GM03348 (cell line): ENCODE measurements around the gene TUBGCP3.
"Not testable (repeated sequence)": the region's sequence is repeated elsewhere in the genome, so short reads cannot be mapped to it uniquely, and the experiment has no call there.

Source experiments
- DNase-seq: peaks from one replicate; pipeline ENCODE4 v3.0.0; 2012; ENCODE audit warnings: low spot score

TUBGCP3 gene

DNA sequence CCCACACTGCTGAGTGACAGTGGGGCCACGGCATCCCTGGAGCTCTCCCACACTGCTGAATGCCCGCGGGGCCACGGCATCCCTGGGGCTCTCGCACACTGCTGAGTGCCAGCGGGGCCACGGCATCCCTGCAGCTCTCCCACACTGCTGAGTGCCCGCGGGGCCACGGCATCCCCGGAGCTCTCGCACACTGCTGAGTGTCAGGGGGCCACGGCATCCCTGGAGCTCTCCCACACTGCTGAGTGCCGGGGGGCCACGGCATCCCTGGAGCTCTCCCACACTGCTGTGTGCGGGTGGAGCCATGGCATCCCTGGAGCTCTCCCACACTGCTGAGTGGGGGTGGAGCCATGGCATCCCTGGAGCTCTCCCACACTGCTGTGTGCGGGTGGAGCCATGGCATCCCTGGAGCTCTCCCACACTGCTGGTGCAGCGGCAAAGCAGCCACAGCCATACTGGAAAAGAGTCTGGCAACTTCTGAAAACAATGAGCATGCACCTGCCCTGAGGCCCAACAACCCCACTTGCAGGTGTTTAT, 8.6 kb downstream of the TUBGCP3 start:
- DNase-seq = no peak

DNA sequence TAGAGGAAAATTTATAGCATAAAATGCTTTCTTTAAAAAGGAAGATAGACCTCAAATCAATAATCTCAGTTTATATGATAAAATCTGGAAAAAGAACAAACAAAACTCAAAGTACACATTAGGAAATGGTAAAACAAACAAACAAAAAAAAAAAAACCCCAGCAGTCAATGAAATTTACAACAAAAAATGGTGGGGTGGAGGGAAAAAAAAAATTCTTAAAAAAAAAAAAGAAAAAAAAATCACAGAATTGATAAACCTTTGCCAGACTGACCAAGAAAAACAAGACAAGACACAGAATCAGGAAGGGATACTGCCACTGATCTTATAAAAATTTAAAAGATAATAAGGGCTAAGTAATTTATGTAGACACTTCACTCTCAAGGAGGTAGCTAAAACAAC, 11.2 kb downstream of the TUBGCP3 start:
- no peak for DNase-seq

DNA sequence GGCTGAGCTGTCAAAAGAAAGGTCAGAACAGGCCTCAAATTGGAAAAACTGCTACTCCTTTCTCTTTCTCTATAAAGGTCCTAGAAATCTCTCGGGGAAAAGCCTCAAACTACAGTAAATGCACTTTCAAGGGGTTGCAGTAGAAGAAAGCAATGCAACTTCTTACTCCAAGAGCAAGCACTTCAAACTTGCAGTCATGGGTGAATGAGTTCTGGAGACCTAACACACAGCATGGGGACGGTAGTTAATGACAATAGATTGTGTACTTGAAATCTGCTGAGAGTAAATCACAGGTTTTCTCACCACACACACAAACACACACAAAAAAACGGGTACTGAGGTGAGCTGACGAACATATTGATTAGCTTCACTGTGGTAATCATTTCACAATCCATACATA, 11.8 kb downstream of the TUBGCP3 start:
- DNase-seq = no peak

DNA sequence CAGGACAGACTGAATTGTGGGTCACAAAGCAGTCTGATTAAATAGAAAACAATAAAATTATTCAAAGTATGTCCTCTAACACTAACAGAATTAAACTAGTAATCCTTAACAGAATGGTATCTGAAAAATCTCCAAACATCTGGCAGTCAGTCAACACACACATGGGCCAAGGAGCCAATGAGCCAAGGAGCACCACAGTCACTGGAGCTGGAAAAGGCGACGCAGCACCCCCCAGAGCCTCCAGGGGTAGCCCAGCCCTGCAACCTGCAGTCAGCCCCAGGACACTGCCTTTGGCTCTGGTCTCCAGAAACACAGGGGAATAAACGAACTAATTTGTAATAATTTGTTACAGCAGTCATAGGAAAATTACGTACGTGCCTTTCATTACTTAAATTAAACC, 12.3 kb downstream of the TUBGCP3 start:
- peak; percentile 77 for DNase-seq

DNA sequence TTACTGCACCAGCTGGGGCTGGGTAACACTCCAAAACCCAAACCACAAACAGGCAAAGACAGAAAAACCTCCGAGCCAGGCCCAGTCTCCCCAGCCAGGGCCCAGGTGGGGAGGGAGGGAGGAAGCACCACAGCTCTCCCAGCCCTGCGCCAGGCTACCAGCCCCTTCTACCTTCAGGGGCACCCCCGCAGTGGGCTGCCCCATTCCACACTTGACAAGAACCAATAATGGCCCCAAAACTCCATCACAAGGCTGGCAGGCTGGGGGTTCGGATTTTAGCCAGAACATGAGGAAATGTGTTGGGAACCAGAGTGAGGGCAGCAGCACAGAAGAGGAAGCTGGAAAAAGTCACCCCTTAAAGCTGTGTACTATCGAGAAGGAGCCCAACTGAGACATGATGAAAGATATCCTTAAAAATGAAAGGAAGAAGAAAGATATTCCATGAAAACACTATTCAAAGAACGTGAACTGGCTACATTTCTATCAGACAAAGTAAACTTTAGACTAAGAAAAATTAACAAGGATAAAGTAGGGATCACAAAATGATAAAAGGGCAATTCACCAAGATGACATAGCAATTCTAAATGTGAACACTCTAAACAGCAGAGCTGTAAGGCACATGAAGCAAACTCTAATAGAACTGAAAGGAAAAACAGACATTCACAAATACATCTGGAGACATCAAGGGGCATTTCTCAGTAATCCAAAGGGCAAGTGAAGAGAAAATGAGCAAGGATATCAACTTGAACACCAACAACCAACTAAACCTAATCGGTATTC, 12.9 kb downstream of the TUBGCP3 start:
- peak; percentile 18 for DNase-seq

DNA sequence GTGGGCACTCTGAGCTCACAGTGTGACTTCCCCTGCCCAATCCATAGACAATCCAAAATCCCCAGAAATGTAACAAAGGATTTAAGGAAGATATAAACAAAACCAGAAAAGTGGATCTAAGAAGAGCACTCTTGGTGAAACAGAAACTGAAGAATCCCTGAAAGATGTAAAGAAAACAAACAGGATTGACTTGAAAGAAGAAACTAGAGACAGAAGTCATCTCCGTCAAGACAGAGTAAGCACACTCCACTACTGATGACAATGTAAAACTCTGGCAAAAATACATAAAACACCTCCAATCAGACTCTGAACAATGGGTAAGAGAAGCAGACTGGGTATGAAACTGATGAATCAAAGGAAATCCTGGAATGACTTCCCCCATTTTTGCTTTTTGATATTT, 13.5 kb downstream of the TUBGCP3 start:
- no peak for DNase-seq

DNA sequence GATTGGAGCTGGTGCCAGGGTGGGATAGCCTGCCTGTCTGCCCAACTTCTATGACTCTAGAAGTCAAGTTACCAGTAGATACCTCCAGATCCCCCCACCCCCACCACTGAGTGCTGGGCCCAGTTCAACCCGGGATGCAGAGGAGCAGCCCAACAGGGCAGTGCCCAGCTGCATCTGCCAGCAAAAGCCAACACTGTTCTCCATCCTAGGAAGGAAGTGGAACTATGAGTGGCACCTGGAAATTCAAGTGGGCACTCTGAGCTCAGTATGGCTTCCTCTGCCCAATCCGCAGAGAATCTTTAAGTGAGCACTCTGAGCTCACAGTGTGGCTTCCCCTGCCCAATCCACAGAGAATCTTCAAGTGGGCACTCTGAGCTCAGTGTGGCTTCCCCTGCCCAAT, 14.2 kb downstream of the TUBGCP3 start:
- DNase-seq = no peak

DNA sequence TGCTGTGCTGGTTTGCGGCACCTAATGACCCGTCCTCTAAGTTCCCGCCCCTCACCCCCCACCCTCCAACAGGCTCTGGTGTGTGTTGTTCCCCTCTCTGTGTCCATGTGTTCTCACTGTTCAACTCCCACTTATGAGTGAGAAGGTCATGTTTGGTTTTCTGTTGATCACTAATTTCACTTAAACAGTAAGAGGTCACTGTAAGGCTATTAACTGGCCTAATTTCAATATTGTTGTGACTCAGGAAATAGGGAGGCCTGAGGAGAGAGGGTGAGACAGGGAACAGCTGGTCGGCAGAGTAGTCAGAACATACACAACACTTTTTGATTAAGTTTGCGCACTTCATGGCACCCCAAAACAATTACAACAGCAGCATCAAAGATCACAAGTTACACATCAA, 15.6 kb downstream of the TUBGCP3 start:
- no peak for DNase-seq

DNA sequence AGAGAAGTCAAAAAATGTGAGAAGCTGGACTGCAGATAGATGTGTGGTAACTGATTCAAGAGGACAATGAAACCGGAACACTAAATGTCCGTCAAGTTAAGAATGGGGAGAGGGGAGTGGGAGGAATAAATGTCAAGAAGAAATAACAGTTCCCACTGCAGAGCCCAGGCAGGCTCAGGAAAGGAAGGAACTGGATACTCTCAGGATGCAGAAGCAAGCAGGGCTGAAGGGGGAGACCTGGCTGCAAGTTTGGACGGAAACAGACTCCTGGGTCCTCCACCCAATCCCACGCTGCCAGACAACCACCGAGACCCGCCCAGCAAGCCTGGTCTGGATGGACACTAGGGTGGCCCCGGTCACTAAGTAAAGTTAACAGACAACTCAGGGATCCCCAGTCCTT, 18.1 kb downstream of the TUBGCP3 start:
- no peak for DNase-seq

DNA sequence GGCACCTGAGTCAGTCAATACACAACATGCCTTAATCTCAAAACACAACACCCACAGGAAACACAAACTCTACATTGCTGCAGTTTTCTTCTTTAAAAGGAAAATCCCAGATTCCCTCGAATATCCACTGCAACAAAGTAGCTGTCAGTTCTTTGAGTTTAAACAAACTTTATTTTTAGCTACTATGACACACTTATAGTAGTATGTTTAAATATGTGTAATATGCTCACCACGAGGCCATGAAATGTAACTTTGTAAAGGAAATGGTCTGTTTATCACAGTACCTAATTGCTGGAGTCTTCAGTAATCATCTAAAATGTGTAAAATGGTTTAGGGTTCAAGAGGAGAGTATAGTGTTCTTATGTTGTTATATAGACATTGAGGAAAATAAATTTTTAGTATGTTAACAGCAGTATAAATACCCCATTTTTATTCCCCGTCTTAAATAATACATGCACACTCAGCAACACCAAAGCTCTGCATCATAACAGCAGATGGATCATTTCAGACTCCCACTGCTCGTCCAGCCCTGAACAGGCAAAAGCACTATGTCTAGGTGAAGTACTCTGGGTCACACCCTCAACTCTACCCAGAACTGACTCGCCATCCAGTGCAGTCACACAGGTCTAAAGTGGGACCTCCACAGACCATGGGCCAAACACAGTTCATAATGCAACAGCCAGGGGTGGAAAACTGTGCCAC, 20.6 kb downstream of the TUBGCP3 start:
- DNase-seq = no peak

DNA sequence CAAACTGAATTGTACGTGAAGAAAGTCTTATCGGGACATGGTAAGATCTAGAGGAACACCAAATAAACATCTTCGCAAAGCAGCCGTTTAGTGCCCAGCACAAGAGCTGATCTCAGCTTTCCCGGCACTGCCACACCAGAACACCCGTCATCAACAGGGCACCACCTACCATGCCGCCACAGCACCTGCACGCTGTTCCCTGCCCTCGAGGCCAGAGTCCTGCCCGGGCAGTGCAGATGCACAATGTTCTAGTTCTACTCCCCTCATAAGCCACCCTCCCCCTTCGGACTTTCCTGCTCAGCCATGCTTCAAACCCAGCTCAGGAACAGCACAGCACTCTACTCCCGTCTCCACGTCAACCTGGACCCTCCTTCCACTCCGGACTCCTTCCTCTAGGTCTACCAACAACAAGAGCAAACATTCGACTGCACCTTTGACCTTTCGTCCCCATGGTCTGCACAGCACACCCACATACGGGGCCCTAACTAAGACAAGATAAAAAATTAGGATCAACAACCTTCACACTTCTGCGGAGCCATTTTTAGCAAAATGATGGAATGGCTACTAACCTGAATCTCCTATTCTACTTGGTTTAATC, 25.1 kb downstream of the TUBGCP3 start:
- DNase-seq = no peak

DNA sequence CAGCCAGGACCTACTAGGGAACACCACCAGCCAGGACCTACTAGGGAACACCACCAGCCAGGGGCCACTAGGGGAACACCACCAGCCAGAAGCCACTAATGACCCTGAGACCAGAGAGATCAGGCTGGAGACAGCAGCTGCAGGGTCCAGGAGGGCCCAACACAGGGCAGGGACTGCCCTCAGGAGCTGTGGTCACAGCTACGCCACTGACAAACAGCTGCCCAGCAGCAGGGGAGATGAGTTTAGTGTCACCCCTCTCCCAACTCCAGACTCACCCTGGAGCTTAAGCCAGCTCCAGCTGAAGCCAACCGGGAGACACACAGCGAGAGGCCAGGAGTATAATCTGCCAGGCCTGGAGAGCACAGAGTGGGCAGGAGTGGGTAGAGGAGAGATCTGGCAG, 25.7 kb downstream of the TUBGCP3 start:
- no peak for DNase-seq

DNA sequence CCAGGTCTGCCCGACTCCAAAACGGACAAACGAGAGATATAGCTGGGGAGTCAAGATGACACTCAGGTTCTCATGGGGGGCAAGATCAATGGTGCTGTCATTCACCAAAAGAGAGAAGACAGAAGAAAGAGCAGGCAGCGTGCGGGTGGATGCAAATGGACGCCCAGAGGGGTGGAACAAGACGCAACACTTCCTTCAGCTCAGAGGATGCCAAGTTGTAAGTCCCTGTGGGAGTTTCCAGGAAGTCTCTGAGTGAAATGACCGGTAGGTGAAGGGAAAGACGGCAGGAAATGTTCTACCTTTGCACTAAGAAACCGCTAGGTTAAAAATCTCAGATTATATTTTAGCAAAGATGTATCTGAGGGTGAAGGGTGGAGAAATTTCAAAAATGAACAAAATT, 26.5 kb downstream of the TUBGCP3 start:
- no peak for DNase-seq

DNA sequence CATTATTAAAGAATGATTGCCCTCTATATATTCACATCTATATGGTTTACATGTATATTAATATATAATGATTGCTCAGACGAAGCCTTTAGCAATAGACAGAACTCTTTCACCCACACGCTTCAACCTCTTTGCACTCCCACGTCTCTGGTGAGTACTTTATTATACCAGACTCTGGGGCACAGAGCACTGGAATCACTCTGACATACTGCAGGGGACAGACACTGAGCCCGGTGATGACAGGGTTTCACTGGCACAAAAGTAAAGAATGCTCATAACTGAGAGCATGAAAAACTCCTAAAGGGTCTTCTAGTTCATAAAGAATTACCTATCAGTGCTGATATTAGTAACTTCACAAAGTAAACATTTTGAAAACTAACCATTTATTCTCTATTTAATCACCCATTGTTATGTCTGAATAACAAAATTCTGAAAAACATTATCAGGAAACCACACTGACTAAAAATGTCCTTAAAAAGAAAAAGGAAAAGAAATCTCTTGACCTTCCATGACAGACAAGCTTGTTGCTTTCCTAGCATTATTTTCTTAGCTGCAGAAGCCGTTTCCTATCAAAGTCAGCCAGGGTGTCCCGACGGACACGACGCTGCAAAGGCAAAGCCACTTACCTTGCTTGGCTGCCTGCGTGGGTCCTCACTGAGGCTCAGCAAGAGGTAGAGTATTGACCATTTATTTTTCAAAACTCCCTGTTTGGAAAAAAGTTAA, 29.1 kb downstream of the TUBGCP3 start:
- no peak for DNase-seq

DNA sequence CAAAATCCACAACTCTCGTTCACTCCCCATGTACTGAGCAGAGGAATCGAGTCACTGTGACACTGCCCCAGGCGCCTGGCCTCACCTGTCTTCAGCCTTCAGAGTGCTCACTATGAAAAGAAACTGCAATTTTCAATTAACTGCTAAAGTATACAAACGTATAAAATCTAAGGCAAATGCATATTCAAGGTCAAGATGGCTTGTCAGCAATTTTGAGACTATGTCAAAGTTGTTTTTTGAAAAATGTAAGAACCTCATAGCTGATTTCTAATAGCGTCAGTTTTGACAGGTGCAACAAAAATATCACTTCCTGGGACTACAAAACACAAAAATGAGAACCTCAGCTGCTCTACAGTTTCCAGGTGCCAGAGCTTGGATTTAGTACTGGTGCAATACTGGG, 31.4 kb downstream of the TUBGCP3 start:
- DNase-seq = no peak

DNA sequence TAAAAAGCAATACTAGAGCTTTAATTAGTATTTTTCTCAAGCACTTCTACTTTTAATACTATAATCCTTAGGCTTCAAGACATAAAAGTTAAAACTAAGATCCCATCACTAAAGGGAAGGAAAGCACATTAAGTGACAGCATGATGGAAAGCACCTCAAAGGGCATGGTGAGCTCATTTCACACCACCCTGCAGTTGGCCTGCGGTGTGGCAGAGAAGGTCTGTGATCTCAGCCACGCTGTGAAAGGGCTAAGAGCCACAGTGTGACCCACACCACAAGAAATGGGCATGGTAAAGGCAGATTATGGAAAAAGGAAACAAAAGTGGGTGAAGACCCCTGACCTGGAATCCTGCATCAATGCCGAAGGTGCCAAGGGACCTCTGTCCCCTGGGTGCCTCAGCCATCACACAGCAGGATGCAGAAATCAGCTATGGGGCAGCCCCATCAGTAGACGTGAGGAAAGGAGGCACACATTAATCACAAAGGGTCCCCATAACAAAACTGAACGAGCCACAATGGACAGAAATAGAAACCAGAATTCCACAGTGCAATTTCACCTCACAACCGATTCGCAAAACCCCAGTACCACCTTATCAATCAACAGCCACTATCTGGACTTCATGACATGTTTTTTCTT, 33.6 kb downstream of the TUBGCP3 start:
- DNase-seq = no peak

DNA sequence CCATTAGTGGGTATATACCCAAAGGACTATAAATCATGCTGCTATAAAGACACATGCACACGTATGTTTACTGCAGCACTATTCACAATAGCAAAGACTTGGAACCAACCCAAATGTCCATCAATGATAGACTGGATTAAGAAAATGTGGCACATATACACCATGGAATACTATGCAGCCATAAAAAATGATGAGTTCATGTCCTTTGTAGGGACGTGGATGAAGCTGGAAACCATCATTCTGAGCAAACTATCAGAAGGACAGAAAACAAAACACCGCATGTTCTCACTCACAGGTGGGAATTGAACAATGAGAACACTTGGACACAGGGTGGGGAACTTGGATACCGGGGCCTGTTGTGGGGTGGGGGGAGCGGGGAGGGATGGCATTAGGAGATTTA, 39.0 kb downstream of the TUBGCP3 start:
- not testable (repeated sequence) for DNase-seq

DNA sequence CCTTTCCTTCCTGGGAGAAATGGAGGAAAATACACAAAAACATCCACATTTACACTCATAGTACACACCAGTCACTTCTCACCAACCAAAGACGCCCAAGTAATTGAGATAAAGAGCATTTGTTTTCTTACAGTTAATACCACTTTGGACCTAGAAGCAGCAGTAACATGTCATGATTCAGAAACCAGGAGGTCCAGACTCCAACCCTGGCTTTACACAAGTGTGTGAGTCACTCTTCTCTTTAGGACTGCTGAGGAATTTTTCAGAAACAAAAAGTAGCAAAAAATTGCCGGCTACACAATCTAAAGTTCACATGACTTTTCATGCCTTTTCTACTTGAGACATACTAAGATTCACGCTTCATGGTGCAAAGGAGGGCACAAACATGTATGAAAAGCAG, 42.1 kb downstream of the TUBGCP3 start:
- DNase-seq = peak; percentile 73

DNA sequence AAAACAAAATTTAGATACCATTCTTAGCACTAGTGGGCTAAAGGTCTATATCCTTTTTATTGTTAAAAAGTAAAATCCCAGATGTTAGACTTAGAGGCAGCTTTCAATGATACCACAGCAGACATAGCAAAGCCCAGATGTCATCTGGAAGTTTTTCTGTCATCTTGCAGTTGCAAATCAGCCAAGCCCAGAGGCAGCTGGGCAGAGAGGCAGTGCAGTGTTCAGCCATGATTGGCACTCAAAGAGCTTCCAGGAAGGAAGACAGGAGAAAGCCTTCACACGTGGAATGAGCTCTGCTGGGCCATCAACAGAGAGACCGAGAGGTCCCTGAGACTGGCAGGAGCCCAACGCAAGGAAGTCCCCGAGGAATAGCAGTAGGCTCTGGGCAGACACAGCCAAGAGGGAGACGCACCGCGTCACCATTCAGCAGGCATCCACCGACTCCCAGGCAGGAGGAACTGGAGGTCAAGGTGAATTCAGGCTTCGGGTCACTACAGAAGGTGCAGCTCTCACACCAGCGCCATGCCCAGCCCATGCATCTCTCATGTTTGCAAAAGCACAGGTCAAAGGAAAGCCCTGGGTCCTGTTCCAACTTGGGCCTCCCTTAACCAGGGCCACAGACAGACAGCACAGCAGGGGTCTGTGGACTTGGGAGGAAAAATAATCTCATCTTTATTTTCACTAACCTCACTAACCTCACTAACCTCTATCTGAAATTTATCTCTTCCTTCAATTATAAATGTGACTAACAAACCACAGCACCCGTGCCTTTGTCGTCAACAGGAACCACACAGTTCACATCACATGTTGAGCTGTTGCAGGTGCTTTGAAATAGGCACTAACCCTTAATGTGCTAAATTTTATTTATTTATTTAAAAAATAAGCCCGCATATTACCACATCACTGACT, 54.9 kb downstream of the TUBGCP3 start:
- no peak for DNase-seq

DNA sequence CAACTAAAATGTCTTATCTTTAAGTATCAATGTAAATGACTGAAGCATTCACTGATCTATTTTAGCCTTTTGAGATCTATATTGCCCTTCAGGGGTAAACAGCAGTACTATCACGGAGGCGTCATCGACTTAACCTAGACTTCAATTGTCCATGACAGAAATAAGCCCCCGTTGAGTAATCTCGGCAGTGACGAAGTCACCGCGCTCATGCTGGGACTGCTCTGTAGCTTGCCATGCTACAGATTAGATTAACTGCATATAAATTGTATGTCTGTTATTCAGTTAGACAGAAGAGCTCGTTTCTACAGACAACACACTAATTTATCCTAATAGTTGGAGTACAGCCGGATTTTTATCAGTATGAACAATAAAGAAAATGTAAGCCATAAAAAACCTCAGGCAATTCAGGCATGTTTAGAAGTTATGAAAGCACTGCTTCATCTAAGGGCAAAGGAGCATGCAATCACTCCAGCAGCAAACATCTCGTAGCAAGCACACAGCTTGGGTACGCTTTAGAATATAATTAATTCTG, 56.6 kb downstream of the TUBGCP3 start:
- no peak for DNase-seq

DNA sequence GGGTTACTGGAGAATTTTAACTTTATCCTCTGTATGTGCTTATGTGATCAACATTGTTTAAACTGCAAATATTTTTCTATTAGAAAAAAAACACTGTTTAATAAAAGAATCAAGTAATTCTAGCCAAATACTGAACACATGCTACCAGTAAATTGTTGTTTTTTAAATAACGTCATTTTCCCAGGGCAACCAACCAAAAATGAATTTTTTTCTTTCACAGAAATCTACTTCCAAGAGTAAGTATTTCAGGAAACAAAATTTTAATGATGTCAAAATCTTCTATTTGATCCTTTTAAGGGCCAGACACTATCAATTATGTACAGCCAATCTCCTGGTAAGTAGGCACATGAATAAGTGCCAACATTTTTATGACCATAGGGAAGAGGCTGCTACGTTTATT, 57.1 kb downstream of the TUBGCP3 start:
- DNase-seq = no peak
